ENCODE results near the gene UBE3A.

Gene UBE3A

GRCh38 chr15:25339431-25339830 lies 99.4 kb downstream of the UBE3A start:
- no peak for DNase-seq
- intact Hi-C loops (cut with DNase I), result no loop called here

GRCh38 chr15:25335279-25335678 lies 103.5 kb downstream of the UBE3A start:
- intact Hi-C loops (cut with DNase I), result no loop called here
- no peak for DNase-seq

- intact Hi-C loops (cut with DNase I), result no loop called here
- DNase-seq, result no peak
These were observed 105.8 kb downstream of the UBE3A start for GRCh38 chr15:25333049-25333448.

- intact Hi-C loops (cut with DNase I), result no loop called here
- no peak for DNase-seq
These were observed 106.5 kb downstream of the UBE3A start for GRCh38 chr15:25332306-25332705.

- intact Hi-C loops (cut with DNase I), result no loop called here
- DNase-seq, result no peak
These were observed 107.0 kb downstream of the UBE3A start for GRCh38 chr15:25331860-25332259.

GRCh38 chr15:25331404-25331803 lies 107.4 kb downstream of the UBE3A start:
- intact Hi-C loops (cut with DNase I), result no loop called here

DNA sequence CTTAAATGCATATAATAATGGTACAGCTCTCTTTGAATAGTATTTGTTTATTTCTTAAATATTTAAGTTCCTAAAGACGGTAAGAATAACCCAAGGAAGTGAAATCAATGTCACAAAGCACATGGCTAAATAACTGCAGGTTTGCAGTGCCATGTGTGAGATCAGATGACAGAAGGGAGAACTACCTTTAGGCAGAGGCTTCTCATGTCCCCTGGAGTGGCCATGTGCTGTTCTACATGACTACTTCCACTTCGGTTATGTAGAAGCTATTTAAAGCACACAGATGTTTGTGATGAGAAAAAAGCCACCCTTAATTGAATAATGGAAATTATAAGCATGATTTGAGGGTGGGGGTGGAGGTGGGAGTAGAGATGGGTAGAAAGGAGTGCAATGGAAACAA lies 109.1 kb downstream of the UBE3A start:
- DNase-seq, result no peak
- intact Hi-C loops (cut with DNase I), result no loop called here

More at GRCh38 chr15:25331404-25331803, 107.4 kb downstream of the UBE3A start:
- no peak for DNase-seq

- intact Hi-C loops (cut with DNase I), result no loop called here
- no peak for DNase-seq
These were observed 111.1 kb downstream of the UBE3A start for GRCh38 chr15:25327686-25328085.

GRCh38 chr15:25325187-25325586 lies 113.6 kb downstream of the UBE3A start:
- no peak for DNase-seq
- intact Hi-C loops (cut with DNase I), result no loop called here

DNA sequence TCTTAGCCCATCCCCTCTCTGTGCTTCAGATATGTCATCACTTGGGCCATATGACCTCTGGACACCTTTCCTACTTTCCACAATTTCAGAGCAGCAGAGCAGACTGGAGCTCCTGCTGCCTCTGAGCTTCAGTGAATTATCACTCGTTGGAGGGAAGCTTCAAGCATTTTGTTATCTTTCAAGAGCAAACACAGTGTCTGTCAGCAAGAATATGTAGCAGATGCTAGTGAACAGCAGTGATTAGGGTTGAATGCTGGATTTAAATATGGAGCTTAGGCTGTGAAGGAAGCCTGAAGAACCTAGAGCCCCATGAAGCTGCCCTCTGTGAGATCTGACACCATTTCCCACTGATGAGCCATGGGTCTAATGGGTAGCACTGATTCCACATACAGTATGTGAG lies 115.4 kb downstream of the UBE3A start:
- intact Hi-C loops (cut with DNase I), result no loop called here
- DNase-seq, result no peak

- DNase-seq, result peak in 4 of 10 donors; percentile 7 to 69 (median 41)
- intact Hi-C loops (cut with DNase I), result no loop called here
These were observed 151.0 kb downstream of the UBE3A start for GRCh38 chr15:25287823-25288222.

Measured in posterior cingulate gyrus (tissue), 11 donors.